ENCODE measurements around the gene NOTUM.
"Not testable (repeated sequence)": the region's sequence is repeated elsewhere in the genome, so short reads cannot be mapped to it uniquely, and the experiment has no call there.

NOTUM gene

GRCh38 chr17:81996232-81996756 lies 35.3 kb upstream of the NOTUM start:
- DNase-seq (ENCODE audit: low read depth) = no peak

- no peak for DNase-seq (ENCODE audit: low read depth)
Observed at GRCh38 chr17:81995463-81996231, 34.7 kb upstream of the NOTUM start.

GRCh38 chr17:81994593-81995462 lies 33.8 kb upstream of the NOTUM start:
- no peak for DNase-seq (ENCODE audit: low read depth)

GRCh38 chr17:81993729-81994592 lies 33.0 kb upstream of the NOTUM start:
- DNase-seq (ENCODE audit: low read depth) = no peak

- no peak for DNase-seq (ENCODE audit: low read depth)
Observed at GRCh38 chr17:81992306-81993102, 31.5 kb upstream of the NOTUM start.

GRCh38 chr17:81991684-81992305 lies 30.8 kb upstream of the NOTUM start:
- no peak for DNase-seq (ENCODE audit: low read depth)

- DNase-seq (ENCODE audit: low read depth) = no peak
Observed at GRCh38 chr17:81990836-81991683, 30.1 kb upstream of the NOTUM start.

GRCh38 chr17:81987161-81987770 lies 26.3 kb upstream of the NOTUM start:
- no peak for DNase-seq (ENCODE audit: low read depth)

- DNase-seq (ENCODE audit: low read depth) = no peak
Observed at GRCh38 chr17:81986606-81987005, 25.6 kb upstream of the NOTUM start.

GRCh38 chr17:81984773-81985410 lies 23.9 kb upstream of the NOTUM start:
- DNase-seq (ENCODE audit: low read depth) = no peak

GRCh38 chr17:81983639-81984373 lies 22.8 kb upstream of the NOTUM start:
- DNase-seq (ENCODE audit: low read depth) = no peak

GRCh38 chr17:81983011-81983638 lies 22.1 kb upstream of the NOTUM start:
- no peak for DNase-seq (ENCODE audit: low read depth)

GRCh38 chr17:81981511-81981910 lies 20.5 kb upstream of the NOTUM start:
- DNase-seq (ENCODE audit: low read depth) = not testable (repeated sequence)

GRCh38 chr17:81980707-81981343 lies 19.8 kb upstream of the NOTUM start:
- DNase-seq (ENCODE audit: low read depth) = no peak

- no peak for DNase-seq (ENCODE audit: low read depth)
Observed at GRCh38 chr17:81980122-81980521, 19.1 kb upstream of the NOTUM start.

GRCh38 chr17:81978524-81979298 lies 17.7 kb upstream of the NOTUM start:
- DNase-seq (ENCODE audit: low read depth) = no peak
